HepG2 (cell line): Measurements from ENCODE around the gene CERS5. TPM values are rescaled to one million over a fixed set of nuclear protein-coding genes. Genes with fewer than 3 reads are reported as not detected.

Source experiments
- CHD2 ChIP-seq: IDR thresholded peaks from 2 replicates; pipeline ENCODE4 v1.6.1; 2011; ENCODE audit warnings: low read depth, low read length, improper control_type of control experiment
- FOXM1 ChIP-seq: sonication (generic); formaldehyde crosslinking; IDR thresholded peaks from 2 replicates; pipeline ENCODE4 v1.5.0; 2020; ENCODE audit warnings: missing genetic modification reagents
- FOXO1 ChIP-seq: sonication (generic); formaldehyde crosslinking; IDR thresholded peaks from 2 replicates; pipeline ENCODE4 v1.4.0; 2020; ENCODE audit warnings: missing genetic modification reagents
- GABPB1 ChIP-seq: IDR thresholded peaks from 2 replicates; pipeline ENCODE4 v1.6.1; 2016; ENCODE audit warnings: mild to moderate bottlenecking, missing genetic modification reagents, moderate library complexity, missing compliant biosample characterization
- HOXA5 ChIP-seq: sonication (generic); formaldehyde crosslinking; IDR thresholded peaks from 2 replicates; pipeline ENCODE4 v1.4.0; 2020; ENCODE audit warnings: missing genetic modification reagents
- KLF16 ChIP-seq, 2 experiments: sonication (generic) in 1 of 2; formaldehyde crosslinking in 1 of 2; IDR thresholded peaks; 2 replicates each; pipeline versions ENCODE4 v1.6.1 to v1.8.0; 2016 to 2023; ENCODE audit warnings: missing genetic modification reagents in 2 of 2, missing compliant biosample characterization in 1 of 2
- MAFK ChIP-seq, 2 experiments: IDR thresholded peaks in 1 of 2; conservative IDR thresholded peaks in 1 of 2; 2 replicates each; pipeline ENCODE4 v1.6.1; 2011; ENCODE audit warnings: improper control_type of control experiment in 2 of 2, low read length in 2 of 2
- NAIF1 ChIP-seq: sonication (generic); formaldehyde crosslinking; IDR thresholded peaks from 2 replicates; pipeline ENCODE4 v1.5.0; 2020; ENCODE audit warnings: mild to moderate bottlenecking, missing genetic modification reagents, borderline replicate concordance
- NFYB ChIP-seq: sonication (generic); formaldehyde crosslinking; IDR thresholded peaks from 2 replicates; pipeline ENCODE4 v1.4.0; 2020; ENCODE audit warnings: missing genetic modification reagents
- RELA ChIP-seq: sonication (generic); formaldehyde crosslinking; IDR thresholded peaks from 2 replicates; pipeline ENCODE4 v1.4.0; 2020; ENCODE audit warnings: missing genetic modification reagents
- RFXANK ChIP-seq: IDR thresholded peaks from 2 replicates; pipeline ENCODE4 v1.6.1; 2016
- SATB2 ChIP-seq: sonication (generic); formaldehyde crosslinking; IDR thresholded peaks from 2 replicates; pipeline ENCODE4 v1.5.0; 2020; ENCODE audit warnings: missing genetic modification reagents
- SSRP1 ChIP-seq: IDR thresholded peaks from 2 replicates; pipeline ENCODE4 v1.6.1; 2016; ENCODE audit warnings: control low read depth
- ZKSCAN1 ChIP-seq: fragments of 150-350 bp; IDR thresholded peaks from 2 replicates; pipeline ENCODE4 v1.6.1; 2014; ENCODE audit warnings: low read length
- ZNF274 ChIP-seq: sonication (generic); formaldehyde crosslinking; IDR thresholded peaks from 2 replicates; pipeline ENCODE4 v1.5.1; 2020; ENCODE audit warnings: mild to moderate bottlenecking, missing genetic modification reagents
- ZNF496 ChIP-seq: sonication (generic); formaldehyde crosslinking; IDR thresholded peaks from 2 replicates; pipeline ENCODE4 v1.8.1; 2023; ENCODE audit warnings: mild to moderate bottlenecking, moderate library complexity, missing genetic modification reagents; ENCODE audit not compliant: insufficient replicate concordance
- ZNF562 ChIP-seq: sonication (generic); formaldehyde crosslinking; IDR thresholded peaks from 2 replicates; pipeline ENCODE4 v1.8.0; 2022; ENCODE audit warnings: missing genetic modification reagents, borderline replicate concordance
- ZNF781 ChIP-seq: sonication (generic); formaldehyde crosslinking; IDR thresholded peaks from 2 replicates; pipeline ENCODE4 v1.5.1; 2020; ENCODE audit warnings: borderline replicate concordance, mild to moderate bottlenecking, missing genetic modification reagents; ENCODE audit errors: not compliant biosample characterization
- polyA plus RNA-seq, 8 experiments: library from polyadenylated mRNA; depleted of rRNA in 3 of 8; stranded (reverse) in 7 of 8; unstranded in 1 of 8; fragments of >200 nt; fragmentation: Illumina TruSeq in 4 of 8; extraction: Trizol in 4 of 8; gene quantifications; 2 replicates each; pipeline versions ENCODE4 v1.2.1 to v1.2.3, GENCODE V29; 2011 to 2016; ENCODE audit warnings: low read depth in 4 of 8, missing spikeins in 1 of 8, mixed read lengths in 1 of 8; ENCODE audit not compliant: insufficient read depth in 1 of 8
- total RNA-seq, 5 experiments: library from RNA; depleted of rRNA; stranded (reverse); fragments of >200 nt; fragmentation: Illumina TruSeq; extraction: Trizol; gene quantifications; 2 replicates each; pipeline ENCODE4 v1.2.3, GENCODE V29; 2016; ENCODE audit warnings: low read depth in 1 of 5
- TF ChIP-seq, protein P1 (sequence below): sonication (generic); formaldehyde crosslinking; IDR thresholded peaks from 2 replicates; pipeline ENCODE4 v1.4.0; 2020; ENCODE audit warnings: missing genetic modification reagents
- TF ChIP-seq, protein P2 (sequence below): sonication (generic); formaldehyde crosslinking; IDR thresholded peaks from 2 replicates; pipeline ENCODE4 v1.4.0; 2020; ENCODE audit warnings: missing genetic modification reagents, borderline replicate concordance
- TF ChIP-seq, protein P3 (sequence below): sonication (generic); formaldehyde crosslinking; IDR thresholded peaks from 2 replicates; pipeline ENCODE4 v1.4.0; 2020; ENCODE audit warnings: mild to moderate bottlenecking, missing genetic modification reagents
- TF ChIP-seq, protein P4 (sequence below): sonication (generic); formaldehyde crosslinking; IDR thresholded peaks from 2 replicates; pipeline ENCODE4 v1.8.0; 2022; ENCODE audit warnings: missing genetic modification reagents, low read depth, mild to moderate bottlenecking, borderline replicate concordance
- TF ChIP-seq, protein P5 (sequence below): sonication (generic); formaldehyde crosslinking; IDR thresholded peaks from 2 replicates; pipeline ENCODE4 v1.8.0; 2022; ENCODE audit warnings: mild to moderate bottlenecking, missing genetic modification reagents, moderate library complexity
- TF ChIP-seq, protein P6 (sequence below): sonication (generic); formaldehyde crosslinking; IDR thresholded peaks from 2 replicates; pipeline ENCODE4 v1.8.1; 2023; ENCODE audit warnings: mild to moderate bottlenecking, missing genetic modification reagents

The CERS5 gene
- total and polyA plus RNA-seq, 2 of the 13 experiments (the other 11 are each of a cell fraction or from before 2014, with no cell fraction given), result 22.3 to 48.8 TPM

DNA sequence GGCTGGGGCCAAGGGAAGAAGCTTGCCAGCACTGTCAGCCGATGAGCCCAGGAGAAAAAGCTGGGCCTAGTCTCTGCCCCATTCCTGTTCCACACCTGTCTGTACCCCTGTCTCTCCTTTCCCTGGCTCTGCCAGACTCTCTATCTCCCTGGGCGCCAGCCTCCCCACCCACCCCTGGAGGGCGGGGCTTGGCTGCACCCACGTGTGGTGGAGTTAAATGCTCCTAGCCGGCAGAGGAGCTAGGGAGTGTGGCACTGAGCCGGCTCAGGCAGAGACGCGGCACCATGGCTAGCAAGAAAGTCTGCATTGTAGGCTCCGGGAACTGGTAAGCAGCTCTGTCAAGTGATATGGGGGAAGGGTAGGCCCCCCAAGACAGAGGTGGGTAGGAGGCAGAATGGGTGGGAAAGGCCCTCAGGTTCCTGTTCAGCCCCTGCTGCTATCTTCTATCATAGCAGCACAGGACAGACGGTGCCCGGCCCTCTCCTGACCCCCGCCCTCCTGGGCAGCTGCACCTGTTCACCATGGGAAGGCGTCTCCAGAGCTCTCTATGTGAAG is 63.3 kb downstream of the CERS5 start, which contains the start of gene GPD1 (continued):
- peak; percentile 37; the same call in 1 of the 2 replicates for TF ChIP-seq HOXA5
- no peak for TF ChIP-seq MAFK (conservative IDR thresholded peaks at IDR 0.05 in 1 of 2, IDR thresholded peaks at IDR 0.05 in 1 of 2; ENCODE audit: low read length in 2 of 2)
- TF ChIP-seq FOXO1 (CRISPR knock-in tag), result no peak
- no peak for TF ChIP-seq CHD2
- peak; percentile 40; the same call in 1 of the 2 replicates for TF ChIP-seq GABPB1
- peak; percentile 72; the same call in 1 of the 2 replicates for TF ChIP-seq RFXANK
- TF ChIP-seq, protein P1, sequence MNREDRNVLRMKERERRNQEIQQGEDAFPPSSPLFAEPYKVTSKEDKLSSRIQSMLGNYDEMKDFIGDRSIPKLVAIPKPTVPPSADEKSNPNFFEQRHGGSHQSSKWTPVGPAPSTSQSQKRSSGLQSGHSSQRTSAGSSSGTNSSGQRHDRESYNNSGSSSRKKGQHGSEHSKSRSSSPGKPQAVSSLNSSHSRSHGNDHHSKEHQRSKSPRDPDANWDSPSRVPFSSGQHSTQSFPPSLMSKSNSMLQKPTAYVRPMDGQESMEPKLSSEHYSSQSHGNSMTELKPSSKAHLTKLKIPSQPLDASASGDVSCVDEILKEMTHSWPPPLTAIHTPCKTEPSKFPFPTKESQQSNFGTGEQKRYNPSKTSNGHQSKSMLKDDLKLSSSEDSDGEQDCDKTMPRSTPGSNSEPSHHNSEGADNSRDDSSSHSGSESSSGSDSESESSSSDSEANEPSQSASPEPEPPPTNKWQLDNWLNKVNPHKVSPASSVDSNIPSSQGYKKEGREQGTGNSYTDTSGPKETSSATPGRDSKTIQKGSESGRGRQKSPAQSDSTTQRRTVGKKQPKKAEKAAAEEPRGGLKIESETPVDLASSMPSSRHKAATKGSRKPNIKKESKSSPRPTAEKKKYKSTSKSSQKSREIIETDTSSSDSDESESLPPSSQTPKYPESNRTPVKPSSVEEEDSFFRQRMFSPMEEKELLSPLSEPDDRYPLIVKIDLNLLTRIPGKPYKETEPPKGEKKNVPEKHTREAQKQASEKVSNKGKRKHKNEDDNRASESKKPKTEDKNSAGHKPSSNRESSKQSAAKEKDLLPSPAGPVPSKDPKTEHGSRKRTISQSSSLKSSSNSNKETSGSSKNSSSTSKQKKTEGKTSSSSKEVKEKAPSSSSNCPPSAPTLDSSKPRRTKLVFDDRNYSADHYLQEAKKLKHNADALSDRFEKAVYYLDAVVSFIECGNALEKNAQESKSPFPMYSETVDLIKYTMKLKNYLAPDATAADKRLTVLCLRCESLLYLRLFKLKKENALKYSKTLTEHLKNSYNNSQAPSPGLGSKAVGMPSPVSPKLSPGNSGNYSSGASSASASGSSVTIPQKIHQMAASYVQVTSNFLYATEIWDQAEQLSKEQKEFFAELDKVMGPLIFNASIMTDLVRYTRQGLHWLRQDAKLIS (CRISPR knock-in tag), result no peak
- TF ChIP-seq NFYB (CRISPR knock-in tag), result no peak
- TF ChIP-seq, protein P2, sequence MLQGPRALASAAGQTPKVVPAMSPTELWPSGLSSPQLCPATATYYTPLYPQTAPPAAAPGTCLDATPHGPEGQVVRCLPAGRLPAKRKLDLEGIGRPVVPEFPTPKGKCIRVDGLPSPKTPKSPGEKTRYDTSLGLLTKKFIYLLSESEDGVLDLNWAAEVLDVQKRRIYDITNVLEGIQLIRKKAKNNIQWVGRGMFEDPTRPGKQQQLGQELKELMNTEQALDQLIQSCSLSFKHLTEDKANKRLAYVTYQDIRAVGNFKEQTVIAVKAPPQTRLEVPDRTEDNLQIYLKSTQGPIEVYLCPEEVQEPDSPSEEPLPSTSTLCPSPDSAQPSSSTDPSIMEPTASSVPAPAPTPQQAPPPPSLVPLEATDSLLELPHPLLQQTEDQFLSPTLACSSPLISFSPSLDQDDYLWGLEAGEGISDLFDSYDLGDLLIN, result no peak
- no peak for TF ChIP-seq FOXM1 (CRISPR knock-in tag)
- TF ChIP-seq, protein P3, sequence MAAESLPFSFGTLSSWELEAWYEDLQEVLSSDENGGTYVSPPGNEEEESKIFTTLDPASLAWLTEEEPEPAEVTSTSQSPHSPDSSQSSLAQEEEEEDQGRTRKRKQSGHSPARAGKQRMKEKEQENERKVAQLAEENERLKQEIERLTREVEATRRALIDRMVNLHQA, result no peak
- no peak for TF ChIP-seq ZNF274 (CRISPR knock-in tag)
- TF ChIP-seq RELA (CRISPR knock-in tag), result no peak
- no peak for TF ChIP-seq ZNF562 (CRISPR knock-in tag)
- TF ChIP-seq, protein P4, sequence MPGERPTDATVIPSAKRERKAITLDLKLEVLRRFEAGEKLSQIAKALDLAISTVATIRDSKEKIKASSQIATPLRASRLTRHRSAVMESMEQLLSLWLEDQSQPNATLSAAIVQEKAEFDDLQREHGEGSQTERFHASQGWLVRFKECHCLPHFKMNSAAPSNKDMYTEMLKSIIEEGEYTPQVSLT (CRISPR knock-in tag), result no peak
- TF ChIP-seq SATB2, result no peak
- peak; percentile 23 to 87; a peak in 2 of 4 replicates for TF ChIP-seq KLF16 (CRISPR knock-in tag; IDR thresholded peaks at IDR 0.05)
- TF ChIP-seq ZNF496 (CRISPR knock-in tag), result no peak
- TF ChIP-seq SSRP1 (CRISPR knock-in tag), result no peak
- no peak for TF ChIP-seq ZKSCAN1
- TF ChIP-seq NAIF1 (CRISPR knock-in tag), result no peak
- TF ChIP-seq, protein P5, sequence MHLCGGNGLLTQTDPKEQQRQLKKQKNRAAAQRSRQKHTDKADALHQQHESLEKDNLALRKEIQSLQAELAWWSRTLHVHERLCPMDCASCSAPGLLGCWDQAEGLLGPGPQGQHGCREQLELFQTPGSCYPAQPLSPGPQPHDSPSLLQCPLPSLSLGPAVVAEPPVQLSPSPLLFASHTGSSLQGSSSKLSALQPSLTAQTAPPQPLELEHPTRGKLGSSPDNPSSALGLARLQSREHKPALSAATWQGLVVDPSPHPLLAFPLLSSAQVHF (CRISPR knock-in tag), result no peak
- peak; percentile 59 for TF ChIP-seq ZNF781
- TF ChIP-seq, protein P6, sequence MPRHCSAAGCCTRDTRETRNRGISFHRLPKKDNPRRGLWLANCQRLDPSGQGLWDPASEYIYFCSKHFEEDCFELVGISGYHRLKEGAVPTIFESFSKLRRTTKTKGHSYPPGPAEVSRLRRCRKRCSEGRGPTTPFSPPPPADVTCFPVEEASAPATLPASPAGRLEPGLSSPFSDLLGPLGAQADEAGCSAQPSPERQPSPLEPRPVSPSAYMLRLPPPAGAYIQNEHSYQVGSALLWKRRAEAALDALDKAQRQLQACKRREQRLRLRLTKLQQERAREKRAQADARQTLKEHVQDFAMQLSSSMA (CRISPR knock-in tag), result no peak
